ENCODE data around the gene C1RL. TPM values are rescaled to one million over a fixed set of nuclear protein-coding genes. Genes with fewer than 3 reads are reported as not detected.

The C1RL gene
- total and polyA plus RNA-seq, 2 donors from 2014 or later = 25.2 to 147 TPM

- H3K27ac ChIP-seq (ENCODE audit: low read depth in 2 of 2, low read length in 2 of 2) = no peak overlapping the region
- H3K9ac ChIP-seq (ENCODE audit: low read length in 3 of 3) = no peak overlapping the region
- intact Hi-C loops (cut with DNase I) = no loop called here
- H3K27me3 ChIP-seq (ENCODE audit: control insufficient read depth, insufficient read depth, low read length) = no peaks in the 10 kb centered on the region
- H3K36me3 ChIP-seq (ENCODE audit: control insufficient read depth in 2 of 3, insufficient read depth in 3 of 3, low read length in 3 of 3) = no peaks in the 10 kb centered on the region
- no peak for FAIRE-seq
- TF ChIP-seq, protein P1, sequence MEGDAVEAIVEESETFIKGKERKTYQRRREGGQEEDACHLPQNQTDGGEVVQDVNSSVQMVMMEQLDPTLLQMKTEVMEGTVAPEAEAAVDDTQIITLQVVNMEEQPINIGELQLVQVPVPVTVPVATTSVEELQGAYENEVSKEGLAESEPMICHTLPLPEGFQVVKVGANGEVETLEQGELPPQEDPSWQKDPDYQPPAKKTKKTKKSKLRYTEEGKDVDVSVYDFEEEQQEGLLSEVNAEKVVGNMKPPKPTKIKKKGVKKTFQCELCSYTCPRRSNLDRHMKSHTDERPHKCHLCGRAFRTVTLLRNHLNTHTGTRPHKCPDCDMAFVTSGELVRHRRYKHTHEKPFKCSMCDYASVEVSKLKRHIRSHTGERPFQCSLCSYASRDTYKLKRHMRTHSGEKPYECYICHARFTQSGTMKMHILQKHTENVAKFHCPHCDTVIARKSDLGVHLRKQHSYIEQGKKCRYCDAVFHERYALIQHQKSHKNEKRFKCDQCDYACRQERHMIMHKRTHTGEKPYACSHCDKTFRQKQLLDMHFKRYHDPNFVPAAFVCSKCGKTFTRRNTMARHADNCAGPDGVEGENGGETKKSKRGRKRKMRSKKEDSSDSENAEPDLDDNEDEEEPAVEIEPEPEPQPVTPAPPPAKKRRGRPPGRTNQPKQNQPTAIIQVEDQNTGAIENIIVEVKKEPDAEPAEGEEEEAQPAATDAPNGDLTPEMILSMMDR (IDR thresholded peaks at IDR 0.05; ENCODE audit: borderline replicate concordance, extremely low read depth, insufficient read depth) = no peak
- no peaks in the 10 kb centered on the region for H3K9me3 ChIP-seq (ENCODE audit: control insufficient read depth in 2 of 3, insufficient read depth in 1 of 3, low read length in 3 of 3)
- no peak for DNase-seq
- no peak overlapping the region for H3K4me3 ChIP-seq (ENCODE audit: low read length in 3 of 3)
- peaks cover 0 to 3% (median 0%) of the 10 kb centered on the region in 3 donors for H3K4me1 ChIP-seq (ENCODE audit: control insufficient read depth in 2 of 3, insufficient read depth in 2 of 3, low read depth in 1 of 3, low read length in 3 of 3)
These were observed 5.0 kb downstream of the C1RL start for GRCh38 chr12:7103837-7104584.

DNA sequence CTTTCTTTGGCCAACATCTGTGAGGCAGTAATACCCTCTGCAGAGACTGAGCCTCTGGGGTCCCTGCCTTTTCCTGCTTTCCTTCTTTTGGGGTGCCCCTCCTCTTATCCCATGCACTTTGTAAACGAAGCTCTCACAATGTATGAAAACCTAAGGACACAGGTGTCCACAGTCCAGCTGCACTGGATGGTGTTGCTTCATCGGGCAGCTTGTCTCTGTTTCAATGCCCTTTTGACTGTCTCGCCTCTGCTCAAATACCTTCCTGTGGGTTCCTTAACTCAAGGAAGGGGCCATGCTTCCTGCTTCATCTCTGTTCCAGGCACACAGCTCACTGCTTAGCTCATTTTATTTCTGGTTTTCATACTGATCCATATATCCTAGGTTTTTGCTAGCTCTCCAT, 6.4 kb downstream of the C1RL start:
- H3K27me3 ChIP-seq (ENCODE audit: control insufficient read depth, insufficient read depth, low read length) = no peaks in the 10 kb centered on the region
- H3K36me3 ChIP-seq (ENCODE audit: control insufficient read depth in 2 of 3, insufficient read depth in 3 of 3, low read length in 3 of 3) = no peaks in the 10 kb centered on the region
- H3K27ac ChIP-seq (ENCODE audit: low read depth in 2 of 2, low read length in 2 of 2) = no peak overlapping the region
- no peak overlapping the region for H3K4me3 ChIP-seq (ENCODE audit: low read length in 3 of 3)
- intact Hi-C loops (cut with DNase I) = no loop called here
- TF ChIP-seq, protein P1 (IDR thresholded peaks at IDR 0.05; ENCODE audit: borderline replicate concordance, extremely low read depth, insufficient read depth) = no peak
- no peaks in the 10 kb centered on the region for H3K9me3 ChIP-seq (ENCODE audit: control insufficient read depth in 2 of 3, insufficient read depth in 1 of 3, low read length in 3 of 3)
- no peaks in the 10 kb centered on the region for H3K4me1 ChIP-seq (ENCODE audit: control insufficient read depth in 2 of 3, insufficient read depth in 2 of 3, low read depth in 1 of 3, low read length in 3 of 3)
- no peak for DNase-seq
- no peak for FAIRE-seq
- no peak overlapping the region for H3K9ac ChIP-seq (ENCODE audit: low read length in 3 of 3)

- Histone ChIP-seq H3K9me3 (ENCODE audit: control insufficient read depth in 2 of 3, insufficient read depth in 1 of 3, low read length in 3 of 3) (no peaks in the 10 kb centered on the region), H3K27me3 (ENCODE audit: control insufficient read depth, insufficient read depth, low read length) (no peaks in the 10 kb centered on the region), H3K4me1 (ENCODE audit: control insufficient read depth in 2 of 3, insufficient read depth in 2 of 3, low read depth in 1 of 3, low read length in 3 of 3) (no peaks in the 10 kb centered on the region), H3K4me3 (ENCODE audit: low read length in 3 of 3) (no peak overlapping the region), H3K9ac (ENCODE audit: low read length in 3 of 3) (no peak overlapping the region), H3K27ac (ENCODE audit: low read depth in 2 of 2, low read length in 2 of 2) (no peak overlapping the region), H3K36me3 (ENCODE audit: control insufficient read depth in 2 of 3, insufficient read depth in 3 of 3, low read length in 3 of 3) (no peaks in the 10 kb centered on the region)
- FAIRE-seq = no peak
- no peak for DNase-seq
- TF ChIP-seq, protein P1 (IDR thresholded peaks at IDR 0.05; ENCODE audit: borderline replicate concordance, extremely low read depth, insufficient read depth) = no peak
- intact Hi-C loops (cut with DNase I) = no loop called here
These were observed 7.3 kb downstream of the C1RL start for GRCh38 chr12:7101694-7102131.

Measured in kidney (tissue), 14 donors.